OCI-LY7 (cell line): ENCODE measurements around the gene TLR9.

ENCODE experiments used
- EZH2phosphoT487 ChIP-seq: fragments of 200-600 bp; sonication (generic); IDR thresholded peaks from 2 replicates; pipeline ENCODE4 v1.6.1; 2018; ENCODE audit warnings: low read depth, borderline replicate concordance, mild to moderate bottlenecking, mixed run types, antibody characterized with exemption, low read length, moderate library complexity, mixed read lengths
- TF ChIP-seq, protein P1 (sequence below): fragments of 200-600 bp; sonication (generic); conservative IDR thresholded peaks from 2 replicates; pipeline ENCODE4 v1.5.1; 2014; ENCODE audit warnings: mild to moderate bottlenecking, antibody characterized with exemption, low read length, moderate library complexity, mixed read lengths

DNA sequence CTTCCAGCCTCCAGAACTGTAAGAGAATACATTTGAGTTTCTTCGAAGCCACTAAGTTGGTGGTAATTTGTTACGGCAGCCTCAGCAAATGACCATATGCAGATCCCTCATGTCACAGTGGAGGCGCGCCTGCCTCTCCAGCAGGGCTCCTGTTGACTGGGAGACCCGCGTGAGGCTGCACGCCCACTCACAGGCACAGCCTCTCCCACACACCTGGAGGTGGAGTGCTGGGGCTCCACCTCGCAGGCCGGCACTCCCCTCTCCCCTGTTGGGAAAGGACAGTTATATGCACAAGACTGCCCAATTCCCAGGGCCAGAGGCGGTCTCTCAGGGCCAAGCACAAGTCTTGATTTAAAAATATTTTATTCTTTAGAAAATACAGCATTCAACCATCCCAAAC is 2.8 kb upstream of the TLR9 start:
- TF ChIP-seq, protein P1, sequence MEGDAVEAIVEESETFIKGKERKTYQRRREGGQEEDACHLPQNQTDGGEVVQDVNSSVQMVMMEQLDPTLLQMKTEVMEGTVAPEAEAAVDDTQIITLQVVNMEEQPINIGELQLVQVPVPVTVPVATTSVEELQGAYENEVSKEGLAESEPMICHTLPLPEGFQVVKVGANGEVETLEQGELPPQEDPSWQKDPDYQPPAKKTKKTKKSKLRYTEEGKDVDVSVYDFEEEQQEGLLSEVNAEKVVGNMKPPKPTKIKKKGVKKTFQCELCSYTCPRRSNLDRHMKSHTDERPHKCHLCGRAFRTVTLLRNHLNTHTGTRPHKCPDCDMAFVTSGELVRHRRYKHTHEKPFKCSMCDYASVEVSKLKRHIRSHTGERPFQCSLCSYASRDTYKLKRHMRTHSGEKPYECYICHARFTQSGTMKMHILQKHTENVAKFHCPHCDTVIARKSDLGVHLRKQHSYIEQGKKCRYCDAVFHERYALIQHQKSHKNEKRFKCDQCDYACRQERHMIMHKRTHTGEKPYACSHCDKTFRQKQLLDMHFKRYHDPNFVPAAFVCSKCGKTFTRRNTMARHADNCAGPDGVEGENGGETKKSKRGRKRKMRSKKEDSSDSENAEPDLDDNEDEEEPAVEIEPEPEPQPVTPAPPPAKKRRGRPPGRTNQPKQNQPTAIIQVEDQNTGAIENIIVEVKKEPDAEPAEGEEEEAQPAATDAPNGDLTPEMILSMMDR, result no peak
- TF ChIP-seq EZH2phosphoT487, result no peak
